Measurements from ENCODE around the gene LRP3.

- TF ChIP-seq CTCF (IDR thresholded peaks at IDR 0.05 in 4 of 5, conservative IDR thresholded peaks at IDR 0.05 in 1 of 5) (no peak), POLR2A (IDR thresholded peaks at IDR 0.05) (no peak)
Measured at GRCh38 chr19:33232656-33233055, 38.5 kb downstream of the LRP3 start.
